Measurements from ENCODE around the gene CYLD.

DNA sequence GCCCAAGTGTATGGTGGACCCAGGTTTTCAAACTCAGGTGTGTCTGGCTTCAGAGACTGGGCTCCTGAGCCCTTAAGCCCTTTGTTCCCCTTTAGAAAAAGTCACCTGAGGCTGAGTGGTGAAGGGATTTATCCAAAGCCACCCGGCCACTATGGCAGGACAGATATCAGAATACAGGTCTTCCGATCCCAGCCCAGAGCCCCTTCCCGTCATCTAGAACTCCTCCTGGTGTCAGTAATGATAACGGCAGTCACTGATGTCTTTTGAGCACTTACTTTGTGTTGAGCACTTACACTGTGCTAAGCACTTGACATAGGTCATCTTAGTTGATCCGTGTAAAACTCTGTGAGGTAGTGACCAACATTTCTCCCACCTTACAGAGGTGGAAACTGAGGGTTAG is 31.9 kb upstream of the CYLD start:
- TF ChIP-seq POLR2A (IDR thresholded peaks at IDR 0.05): no peak
- TF ChIP-seq, protein P1, sequence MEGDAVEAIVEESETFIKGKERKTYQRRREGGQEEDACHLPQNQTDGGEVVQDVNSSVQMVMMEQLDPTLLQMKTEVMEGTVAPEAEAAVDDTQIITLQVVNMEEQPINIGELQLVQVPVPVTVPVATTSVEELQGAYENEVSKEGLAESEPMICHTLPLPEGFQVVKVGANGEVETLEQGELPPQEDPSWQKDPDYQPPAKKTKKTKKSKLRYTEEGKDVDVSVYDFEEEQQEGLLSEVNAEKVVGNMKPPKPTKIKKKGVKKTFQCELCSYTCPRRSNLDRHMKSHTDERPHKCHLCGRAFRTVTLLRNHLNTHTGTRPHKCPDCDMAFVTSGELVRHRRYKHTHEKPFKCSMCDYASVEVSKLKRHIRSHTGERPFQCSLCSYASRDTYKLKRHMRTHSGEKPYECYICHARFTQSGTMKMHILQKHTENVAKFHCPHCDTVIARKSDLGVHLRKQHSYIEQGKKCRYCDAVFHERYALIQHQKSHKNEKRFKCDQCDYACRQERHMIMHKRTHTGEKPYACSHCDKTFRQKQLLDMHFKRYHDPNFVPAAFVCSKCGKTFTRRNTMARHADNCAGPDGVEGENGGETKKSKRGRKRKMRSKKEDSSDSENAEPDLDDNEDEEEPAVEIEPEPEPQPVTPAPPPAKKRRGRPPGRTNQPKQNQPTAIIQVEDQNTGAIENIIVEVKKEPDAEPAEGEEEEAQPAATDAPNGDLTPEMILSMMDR (IDR thresholded peaks at IDR 0.05): no peak
